ES-I3 (cell line): ENCODE data around the gene TRIM15.
"Not testable (repeated sequence)": the region's sequence is repeated elsewhere in the genome, so short reads cannot be mapped to it uniquely, and the experiment has no call there.

Source experiments
- H3K36me3 ChIP-seq: 2 replicates; pipeline ENCODE4 v1.6.1; 2013; ENCODE audit warnings: mild to moderate bottlenecking, low read length, control low read depth, moderate library complexity; ENCODE audit not compliant: insufficient read depth
- H3K4me1 ChIP-seq: 2 replicates; pipeline ENCODE4 v1.6.1; 2013; ENCODE audit warnings: mild to moderate bottlenecking, control low read depth, low read length; ENCODE audit not compliant: insufficient read depth
- H3K9ac ChIP-seq: 2 replicates; pipeline ENCODE4 v1.6.1; 2013; ENCODE audit warnings: low read depth, mild to moderate bottlenecking, low read length, moderate library complexity
- H3K9me3 ChIP-seq: 2 replicates; pipeline ENCODE4 v1.6.1; 2013; ENCODE audit warnings: mild to moderate bottlenecking, low read length, moderate library complexity; ENCODE audit not compliant: control insufficient read depth, insufficient read depth

The TRIM15 gene

GRCh38 chr6:30135757-30136156, 27.6 kb upstream of the TRIM15 start, which contains the start of gene TRIM40:
TSS of gene TRIM40 (plus strand) at chr6:30136140. CDS start at chr6:30137037, 897 bp downstream.
- H3K36me3 ChIP-seq = no peaks in the 10 kb centered on the region
- no peaks in the 10 kb centered on the region for H3K4me1 ChIP-seq
- no peak within 1 kb of the TSS for H3K9ac ChIP-seq
- H3K9me3 ChIP-seq = no peaks in the 10 kb centered on the region

- H3K9ac ChIP-seq = no peak overlapping the region
- no peaks in the 10 kb centered on the region for H3K4me1 ChIP-seq
- H3K9me3 ChIP-seq = no peaks in the 10 kb centered on the region
- H3K36me3 ChIP-seq = no peaks in the 10 kb centered on the region
Observed at GRCh38 chr6:30136570-30137286, 26.6 kb upstream of the TRIM15 start.

GRCh38 chr6:30140240-30140639, 23.1 kb upstream of the TRIM15 start:
- not testable (repeated sequence) for H3K9me3 ChIP-seq, H3K9ac ChIP-seq, H3K4me1 ChIP-seq, H3K36me3 ChIP-seq

GRCh38 chr6:30142665-30143064, 20.7 kb upstream of the TRIM15 start:
- no peaks in the 10 kb centered on the region for H3K36me3 ChIP-seq
- H3K9ac ChIP-seq = no peak overlapping the region
- H3K4me1 ChIP-seq = no peaks in the 10 kb centered on the region
- no peaks in the 10 kb centered on the region for H3K9me3 ChIP-seq

GRCh38 chr6:30143780-30144179, 19.6 kb upstream of the TRIM15 start:
- Histone ChIP-seq H3K9me3 (no peaks in the 10 kb centered on the region), H3K4me1 (no peaks in the 10 kb centered on the region), H3K9ac (no peak overlapping the region), H3K36me3 (no peaks in the 10 kb centered on the region)

- Histone ChIP-seq H3K36me3 (no peaks in the 10 kb centered on the region), H3K9ac (no peak overlapping the region), H3K9me3 (no peaks in the 10 kb centered on the region), H3K4me1 (no peaks in the 10 kb centered on the region)
Observed at GRCh38 chr6:30144811-30145210, 18.5 kb upstream of the TRIM15 start.

- Histone ChIP-seq H3K9ac (no peak overlapping the region), H3K9me3 (no peaks in the 10 kb centered on the region), H3K36me3 (no peaks in the 10 kb centered on the region), H3K4me1 (no peaks in the 10 kb centered on the region)
Observed at GRCh38 chr6:30145818-30146217, 17.5 kb upstream of the TRIM15 start.

- Histone ChIP-seq H3K9ac (no peak overlapping the region), H3K4me1 (no peaks in the 10 kb centered on the region), H3K9me3 (no peaks in the 10 kb centered on the region), H3K36me3 (no peaks in the 10 kb centered on the region)
Observed at GRCh38 chr6:30147096-30147495, 16.2 kb upstream of the TRIM15 start.

- H3K36me3 ChIP-seq = no peaks in the 10 kb centered on the region
- no peaks in the 10 kb centered on the region for H3K9me3 ChIP-seq
- no peak overlapping the region for H3K9ac ChIP-seq
- H3K4me1 ChIP-seq = no peaks in the 10 kb centered on the region; the same call in 1 of the 2 replicates
Observed at GRCh38 chr6:30149234-30149633, 14.1 kb upstream of the TRIM15 start.

- Histone ChIP-seq H3K4me1 (no peaks in the 10 kb centered on the region; the same call in 1 of the 2 replicates), H3K36me3 (no peaks in the 10 kb centered on the region), H3K9ac (no peak overlapping the region)
Observed at GRCh38 chr6:30149858-30150550, 13.3 kb upstream of the TRIM15 start.

GRCh38 chr6:30150671-30151395, 12.5 kb upstream of the TRIM15 start:
- H3K9ac ChIP-seq = no peak overlapping the region
- no peaks in the 10 kb centered on the region; the same call in 1 of the 2 replicates for H3K4me1 ChIP-seq
- H3K9me3 ChIP-seq = no peaks in the 10 kb centered on the region
- H3K36me3 ChIP-seq = no peaks in the 10 kb centered on the region

More at GRCh38 chr6:30149858-30150550, 13.3 kb upstream of the TRIM15 start:
- no peaks in the 10 kb centered on the region for H3K9me3 ChIP-seq

- Histone ChIP-seq H3K9me3 (no peaks in the 10 kb centered on the region), H3K9ac (no peak overlapping the region), H3K36me3 (no peaks in the 10 kb centered on the region), H3K4me1 (no peaks in the 10 kb centered on the region; the same call in 1 of the 2 replicates)
Observed at GRCh38 chr6:30151580-30151979, 11.8 kb upstream of the TRIM15 start.

GRCh38 chr6:30152016-30152673, 11.2 kb upstream of the TRIM15 start:
- Histone ChIP-seq H3K4me1 (no peaks in the 10 kb centered on the region; the same call in 1 of the 2 replicates), H3K36me3 (no peaks in the 10 kb centered on the region), H3K9ac (no peak overlapping the region), H3K9me3 (no peaks in the 10 kb centered on the region)

GRCh38 chr6:30152910-30153610, 10.3 kb upstream of the TRIM15 start:
- Histone ChIP-seq H3K4me1 (no peaks in the 10 kb centered on the region; the same call in 1 of the 2 replicates), H3K36me3 (no peaks in the 10 kb centered on the region), H3K9ac (no peak overlapping the region), H3K9me3 (no peaks in the 10 kb centered on the region)
